H1 (cell line): ENCODE results near the gene GOLGA3. TPM values are rescaled to one million over a fixed set of nuclear protein-coding genes. Genes with fewer than 3 reads are reported as not detected.

Experiments
- CTCF ChIA-PET: fragments of 300-600 bp; sonication (Branson Sonifier 250); formaldehyde crosslinking; loops from one replicate; lab custom pipeline; 2021; ENCODE audit not compliant: partially characterized antibody; lab: Charles Lee
- POLR2A ChIA-PET: fragments of 300-600 bp; sonication (Branson Sonifier 250); formaldehyde crosslinking; loops from one replicate; lab custom pipeline; 2021; ENCODE audit warnings: inconsistent platforms; ENCODE audit not compliant: partially characterized antibody; lab: Charles Lee
- DNase-seq, 2 experiments: peaks; one replicate each; pipeline versions ENCODE4 v3.0.0 to v3.0.0-alpha.2; 2010 to 2022; ENCODE audit warnings: low spot score in 2 of 2, low read depth in 1 of 2, mixed read lengths in 1 of 2
- FAIRE-seq: peaks from 2 replicates; lab custom pipeline; 2011; peaks lifted over from hg19 to GRCh38; lab: Jason Lieb, UNC
- H2AFZ ChIP-seq: 2 replicates; pipeline ENCODE4 v1.8.1; 2012; ENCODE audit warnings: low read length, inconsistent platforms
- H2AK5ac ChIP-seq: 2 replicates; pipeline ENCODE4 v1.6.1; 2013; ENCODE audit warnings: low read depth, low read length
- H2BK120ac ChIP-seq: replicated peaks from 2 replicates; pipeline ENCODE3; 2013; ENCODE audit warnings: low read depth, low read length, inconsistent platforms
- H2BK12ac ChIP-seq: 2 replicates; pipeline ENCODE4 v1.6.1; 2013; ENCODE audit warnings: low read depth, low read length
- H2BK15ac ChIP-seq: 2 replicates; pipeline ENCODE4 v1.6.1; 2013; ENCODE audit warnings: low read length
- H2BK20ac ChIP-seq: 2 replicates; pipeline ENCODE4 v1.6.1; 2013; ENCODE audit warnings: low read length
- H2BK5ac ChIP-seq: 2 replicates; pipeline ENCODE4 v1.6.1; 2013; ENCODE audit warnings: low read depth, low read length
- H3K14ac ChIP-seq: 2 replicates; pipeline ENCODE4 v1.6.1; 2013; ENCODE audit warnings: inconsistent platforms; ENCODE audit not compliant: insufficient read length
- H3K18ac ChIP-seq: 2 replicates; pipeline ENCODE4 v1.6.1; 2013; ENCODE audit warnings: low read length; ENCODE audit errors: extremely low read depth
- H3K23ac ChIP-seq: 2 replicates; pipeline ENCODE4 v1.6.1; 2013; ENCODE audit warnings: inconsistent platforms; ENCODE audit not compliant: insufficient read length
- H3K23me2 ChIP-seq: 2 replicates; pipeline ENCODE4 v1.6.1; 2013; ENCODE audit warnings: low read depth, low read length
- H3K27ac ChIP-seq: 2 replicates; pipeline ENCODE4 v1.6.1; 2011; ENCODE audit warnings: low read depth, low read length, inconsistent platforms
- H3K27me3 ChIP-seq, 4 experiments: replicated peaks in 1 of 4; 1 replicate in 1 of 4; 2 replicates in 3 of 4; pipeline versions ENCODE4 v1.6.1 to v1.8.1; 2011 to 2013; ENCODE audit warnings: low read length in 3 of 4, mild to moderate bottlenecking in 3 of 4, inconsistent platforms in 2 of 4, mixed read lengths in 2 of 4, moderate library complexity in 1 of 4; ENCODE audit not compliant: control insufficient read depth in 3 of 4, insufficient read depth in 3 of 4; ENCODE audit errors: extremely low read depth in 1 of 4
- H3K36me3 ChIP-seq, 4 experiments: 2 replicates each; pipeline versions ENCODE4 v1.6.1 to v1.8.1; 2011 to 2013; ENCODE audit warnings: mild to moderate bottlenecking in 4 of 4, low read length in 3 of 4, moderate library complexity in 2 of 4, control low read depth in 1 of 4, inconsistent platforms in 1 of 4; ENCODE audit not compliant: insufficient read depth in 4 of 4, control insufficient read depth in 2 of 4
- H3K4ac ChIP-seq: replicated peaks from 2 replicates; pipeline ENCODE3; 2013; ENCODE audit warnings: low read length, low read depth, mixed read lengths, inconsistent platforms; ENCODE audit not compliant: insufficient read length
- H3K4me1 ChIP-seq, 4 experiments: replicated peaks in 1 of 4; 1 replicate in 1 of 4; 2 replicates in 3 of 4; pipeline versions ENCODE4 v1.6.1 to v1.8.1; 2011 to 2013; ENCODE audit warnings: low read length in 3 of 4, inconsistent platforms in 2 of 4, mixed read lengths in 1 of 4; ENCODE audit not compliant: insufficient read depth in 4 of 4, control insufficient read depth in 3 of 4
- H3K4me2 ChIP-seq, 2 experiments: 2 replicates each; pipeline versions ENCODE4 v1.6.1 to v1.8.1; 2011 to 2013; ENCODE audit warnings: low read depth in 2 of 2, low read length in 2 of 2, control low read depth in 1 of 2, inconsistent platforms in 1 of 2, mild to moderate bottlenecking in 1 of 2; ENCODE audit not compliant: insufficient read depth in 1 of 2
- H3K4me3 ChIP-seq, 4 experiments: fragments of 200-600, 300-600 bp in 1 of 4; sonication (generic), shearing (Covaris generic), sonication (Bioruptor Twin) in 1 of 4; 2 replicates each; pipeline versions ENCODE4 v1.5.1 to v1.8.1; 2011 to 2016; ENCODE audit warnings: low read length in 4 of 4, low read depth in 3 of 4, control low read depth in 2 of 4, inconsistent platforms in 2 of 4, mild to moderate bottlenecking in 2 of 4, mixed read lengths in 1 of 4, moderate library complexity in 1 of 4; ENCODE audit not compliant: insufficient read depth in 2 of 4; ENCODE audit errors: extremely low read depth in 1 of 4
- H3K56ac ChIP-seq: replicated peaks from 2 replicates; pipeline ENCODE3; 2013; ENCODE audit warnings: low read depth, mild to moderate bottlenecking, mixed read lengths, low read length, inconsistent platforms; ENCODE audit not compliant: insufficient read length
- H3K79me1 ChIP-seq: 2 replicates; pipeline ENCODE4 v1.6.1; 2013; ENCODE audit warnings: low read depth, low read length, control low read depth
- H3K79me2 ChIP-seq, 2 experiments: 2 replicates each; pipeline versions ENCODE4 v1.6.1 to v1.8.1; 2012 to 2013; ENCODE audit warnings: low read length in 2 of 2, mild to moderate bottlenecking in 2 of 2, inconsistent platforms in 1 of 2; ENCODE audit not compliant: insufficient read depth in 2 of 2, control insufficient read depth in 1 of 2
- H3K9ac ChIP-seq, 4 experiments: replicated peaks in 1 of 4; 1 replicate in 1 of 4; 2 replicates in 3 of 4; pipeline versions ENCODE4 v1.6.1 to v1.8.1; 2011 to 2013; ENCODE audit warnings: low read depth in 3 of 4, low read length in 3 of 4, control low read depth in 2 of 4, mild to moderate bottlenecking in 2 of 4, moderate library complexity in 2 of 4, inconsistent platforms in 1 of 4; ENCODE audit errors: extremely low read depth in 1 of 4
- H3K9me3 ChIP-seq, 2 experiments: 2 replicates each; pipeline versions ENCODE4 v1.6.1 to v1.8.1; 2012 to 2013; ENCODE audit warnings: mild to moderate bottlenecking in 2 of 2, moderate library complexity in 2 of 2, control low read depth in 1 of 2, inconsistent platforms in 1 of 2, low read depth in 1 of 2, low read length in 1 of 2, mixed read lengths in 1 of 2; ENCODE audit not compliant: insufficient read depth in 2 of 2
- H4K20me1 ChIP-seq, 2 experiments: replicated peaks in 1 of 2; 2 replicates each; pipeline versions ENCODE3 to v1.8.1; 2011 to 2013; ENCODE audit warnings: inconsistent platforms in 2 of 2, low read length in 2 of 2, mild to moderate bottlenecking in 1 of 2; ENCODE audit not compliant: insufficient read depth in 2 of 2, control insufficient read depth in 1 of 2
- H4K5ac ChIP-seq: 2 replicates; pipeline ENCODE4 v1.6.1; 2013; ENCODE audit warnings: low read length, low read depth, mixed read lengths, inconsistent platforms; ENCODE audit not compliant: insufficient read length
- H4K8ac ChIP-seq: 2 replicates; pipeline ENCODE4 v1.8.0; 2013; ENCODE audit warnings: mild to moderate bottlenecking, moderate library complexity, low read length, inconsistent platforms; ENCODE audit not compliant: insufficient read depth; ENCODE audit errors: extremely low read depth
- H4K91ac ChIP-seq: replicated peaks from 2 replicates; pipeline ENCODE3; 2013; ENCODE audit warnings: low read length, mixed read lengths, inconsistent platforms; ENCODE audit not compliant: insufficient read length
- SIN3A ChIP-seq, 2 experiments: IDR thresholded peaks in 1 of 2; conservative IDR thresholded peaks in 1 of 2; 2 replicates each; pipeline ENCODE4 v1.6.1; 2011 to 2012; ENCODE audit warnings: low read length in 2 of 2, improper control_type of control experiment in 1 of 2, low read depth in 1 of 2, mild to moderate bottlenecking in 1 of 2
- WGBS, 2 experiments: shearing (Covaris generic) in 1 of 2; methylation state at CpG; one replicate each; pipeline versions ENCODE4 v1.1.6 to v1.1.7; 2013 to 2015; ENCODE audit warnings: low lambda C conversion rate in 2 of 2, mixed read lengths in 2 of 2, inconsistent platforms in 1 of 2, low coverage in 1 of 2, missing lambda C conversion rate in 1 of 2; ENCODE audit not compliant: insufficient replicate concordance in 2 of 2, insufficient coverage in 1 of 2, insufficient read length in 1 of 2; ENCODE audit errors: extremely low coverage in 1 of 2, missing lambda C conversion rate in 1 of 2; 5-methylcytosine and 5-hydroxymethylcytosine counted together
- polyA plus RNA-seq, 7 experiments: library from polyadenylated mRNA; depleted of rRNA in 3 of 7; stranded (reverse) in 5 of 7; unstranded in 2 of 7; fragments of >200 nt in 5 of 7; fragments of 200-250 nt in 2 of 7; gene quantifications; 1 replicate in 5 of 7; 2 replicates in 1 of 7; 4 replicates in 1 of 7; pipeline versions ENCODE4 v1.2.1 to v1.2.3, GENCODE V29; 2011 to 2013; ENCODE audit warnings: missing spikeins in 2 of 7, mixed read lengths in 2 of 7
- total RNA-seq: library from RNA; stranded (reverse); fragmentation: NEBNext Ultra II Directional; extraction: Animal tissue kit (Norgen Biotek cat#: 25700); gene quantifications from 2 replicates; pipeline ENCODE4 v1.2.1, GENCODE V29; 2021

Gene GOLGA3
- total and polyA plus RNA-seq, 2 of the 8 experiments (the other 6 are each of a cell fraction or from before 2014, with no cell fraction given), result 6.4 to 33.1 TPM

GRCh38 chr12:132869551-132869950 is 40.9 kb upstream of the GOLGA3 start:
- Histone ChIP-seq H3K36me3 (peaks cover 8 to 46% (median 24%) of the 10 kb centered on the region in 4 experiments; a peak in 6 of 8 replicates), H3K4me2 (no peak overlapping the region), H3K79me1 (no peaks in the 10 kb centered on the region), H3K27me3 (no peaks in the 10 kb centered on the region), H3K79me2 (peaks cover 0 to 3% of the 10 kb centered on the region in 2 experiments; a peak in 2 of 4 replicates), H4K20me1 (peaks cover 0 to 12% of the 10 kb centered on the region in 2 experiments), H3K9ac (no peak overlapping the region), H3K9me3 (no peaks in the 10 kb centered on the region), H2BK120ac (no peak overlapping the region), H2BK5ac (no peak overlapping the region), H2BK20ac (no peak overlapping the region), H4K5ac (no peak overlapping the region), H4K91ac (no peak overlapping the region), H3K18ac (no peak overlapping the region), H2AK5ac (no peak overlapping the region), H3K4ac (no peak overlapping the region), H3K56ac (no peak overlapping the region), H2BK12ac (no peak overlapping the region), H3K4me3 (no peak overlapping the region), H3K4me1 (no peaks in the 10 kb centered on the region), H4K8ac (no peak overlapping the region), H2AFZ (no peak overlapping the region), H3K27ac (no peak overlapping the region), H2BK15ac (no peak overlapping the region), H3K23me2 (no peaks in the 10 kb centered on the region; the same call in 1 of the 2 replicates), H3K14ac (no peak overlapping the region), H3K23ac (no peak overlapping the region)
- ChIA-PET CTCF (interaction anchor here (1.2 kb wide), 1 partner anchor 41 kb away, joined by 3 read pairs; no protein-coding TSS in a partner anchor), POLR2A (interaction anchor here (0.7 kb wide), 1 partner anchor 76 kb away, joined by 3 read pairs; no protein-coding TSS in a partner anchor)
- FAIRE-seq, result no peak
- DNase-seq, result no peak
- no peak for TF ChIP-seq SIN3A (conservative IDR thresholded peaks at IDR 0.05 in 1 of 2, IDR thresholded peaks at IDR 0.05 in 1 of 2; ENCODE audit: low read depth in 1 of 2, low read length in 2 of 2)
- WGBS, 2 experiments, result 96% methylated on average over 14 of the region's 14 CpGs; no CpG with 5 or more reads in 1 of the 2 experiments
